Measurements from ENCODE around the gene MEGF9. TPM values are rescaled to one million over a fixed set of nuclear protein-coding genes. Genes with fewer than 3 reads are reported as not detected.

The MEGF9 gene
- polyA plus RNA-seq, 1 donor (not counting 4 experiments of a cell fraction or from before 2014, with no cell fraction given), result 11.2 TPM

DNA sequence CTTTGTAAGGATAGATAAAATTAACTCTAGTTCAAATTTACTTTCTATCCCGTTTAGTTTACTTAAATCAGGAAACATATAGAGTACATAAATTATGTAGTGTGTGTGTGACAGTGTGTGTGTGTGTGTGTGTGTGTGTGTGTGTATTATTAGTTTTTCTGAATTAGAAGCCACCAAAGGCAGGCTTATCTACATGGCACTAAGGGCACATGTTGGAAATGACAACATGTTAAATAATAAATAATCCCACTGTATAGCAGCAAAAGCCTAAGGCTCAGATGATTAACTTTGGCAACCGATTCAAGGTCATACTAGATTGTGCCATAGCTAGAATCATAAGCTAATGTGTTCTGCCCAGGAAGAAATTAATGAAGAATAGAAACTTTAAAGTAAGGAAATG lies 54.6 kb downstream of the MEGF9 start:
- DNase-seq (ENCODE audit: low read depth, low spot score) (no peak), FAIRE-seq (no peak)
- no peaks in the 10 kb centered on the region for H3K9me3 ChIP-seq (ENCODE audit: control insufficient read depth, low read depth, low read length)
- no peak overlapping the region for H3K4me3 ChIP-seq (ENCODE audit: control insufficient read depth in 2 of 3, extremely low read depth in 1 of 3, insufficient read depth in 2 of 3, low read depth in 1 of 3, low read length in 3 of 3)
- TF ChIP-seq, protein P1, sequence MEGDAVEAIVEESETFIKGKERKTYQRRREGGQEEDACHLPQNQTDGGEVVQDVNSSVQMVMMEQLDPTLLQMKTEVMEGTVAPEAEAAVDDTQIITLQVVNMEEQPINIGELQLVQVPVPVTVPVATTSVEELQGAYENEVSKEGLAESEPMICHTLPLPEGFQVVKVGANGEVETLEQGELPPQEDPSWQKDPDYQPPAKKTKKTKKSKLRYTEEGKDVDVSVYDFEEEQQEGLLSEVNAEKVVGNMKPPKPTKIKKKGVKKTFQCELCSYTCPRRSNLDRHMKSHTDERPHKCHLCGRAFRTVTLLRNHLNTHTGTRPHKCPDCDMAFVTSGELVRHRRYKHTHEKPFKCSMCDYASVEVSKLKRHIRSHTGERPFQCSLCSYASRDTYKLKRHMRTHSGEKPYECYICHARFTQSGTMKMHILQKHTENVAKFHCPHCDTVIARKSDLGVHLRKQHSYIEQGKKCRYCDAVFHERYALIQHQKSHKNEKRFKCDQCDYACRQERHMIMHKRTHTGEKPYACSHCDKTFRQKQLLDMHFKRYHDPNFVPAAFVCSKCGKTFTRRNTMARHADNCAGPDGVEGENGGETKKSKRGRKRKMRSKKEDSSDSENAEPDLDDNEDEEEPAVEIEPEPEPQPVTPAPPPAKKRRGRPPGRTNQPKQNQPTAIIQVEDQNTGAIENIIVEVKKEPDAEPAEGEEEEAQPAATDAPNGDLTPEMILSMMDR (optimal IDR thresholded peaks at IDR 0.05 in 1 of 3, IDR thresholded peaks at IDR 0.05 in 1 of 3, conservative IDR thresholded peaks at IDR 0.05 in 1 of 3; ENCODE audit: extremely low read depth in 1 of 3, insufficient read depth in 2 of 3, low read length in 3 of 3), result no peak
- no peak for TF ChIP-seq EZH2 (IDR thresholded peaks at IDR 0.05; ENCODE audit: low read length)
- H3K27me3 ChIP-seq (ENCODE audit: control insufficient read depth, extremely low read depth, insufficient read depth, low read length), result no peaks in the 10 kb centered on the region
- H3K9ac ChIP-seq (ENCODE audit: control insufficient read depth, extremely low read depth, insufficient read depth, low read length), result no peak overlapping the region
- no peak overlapping the region for H2AFZ ChIP-seq (ENCODE audit: control insufficient read depth, low read length)
- H3K79me2 ChIP-seq (ENCODE audit: control insufficient read depth, insufficient read depth, low read length), result peaks cover 2% of the 10 kb centered on the region
- no peaks in the 10 kb centered on the region for H3K36me3 ChIP-seq (ENCODE audit: control insufficient read depth in 2 of 2, extremely low read depth in 1 of 2, insufficient read depth in 2 of 2, low read length in 2 of 2)
- H3K9me1 ChIP-seq (ENCODE audit: control insufficient read depth, extremely low read depth, insufficient read depth, low read length), result no peaks in the 10 kb centered on the region
- no peak overlapping the region for H3K27ac ChIP-seq (ENCODE audit: control insufficient read depth, insufficient read depth, low read length)
- no peak overlapping the region for H3K4me2 ChIP-seq (ENCODE audit: control insufficient read depth, extremely low read depth, insufficient read depth, low read depth, low read length)
- dilution Hi-C loops (cut with MboI; ENCODE audit: extremely low pct_ligation_motif_present, low sequenced_read_pairs), result no loop called here
- H4K20me1 ChIP-seq (ENCODE audit: control insufficient read depth, extremely low read depth, insufficient read depth, low read length), result no peaks in the 10 kb centered on the region
- H3K4me1 ChIP-seq (ENCODE audit: control insufficient read depth, extremely low read depth, insufficient read depth, low read length), result peaks cover 11% of the 10 kb centered on the region

- no peaks in the 10 kb centered on the region for H3K36me3 ChIP-seq (ENCODE audit: control insufficient read depth in 2 of 2, extremely low read depth in 1 of 2, insufficient read depth in 2 of 2, low read length in 2 of 2)
- FAIRE-seq, result no peak
- H3K27ac ChIP-seq (ENCODE audit: control insufficient read depth, insufficient read depth, low read length), result no peak overlapping the region
- no peak overlapping the region for H3K4me2 ChIP-seq (ENCODE audit: control insufficient read depth, extremely low read depth, insufficient read depth, low read depth, low read length)
- H2AFZ ChIP-seq (ENCODE audit: control insufficient read depth, low read length), result no peak overlapping the region
- TF ChIP-seq EZH2 (IDR thresholded peaks at IDR 0.05; ENCODE audit: low read length), result no peak
- TF ChIP-seq, protein P1 (optimal IDR thresholded peaks at IDR 0.05 in 1 of 3, IDR thresholded peaks at IDR 0.05 in 1 of 3, conservative IDR thresholded peaks at IDR 0.05 in 1 of 3; ENCODE audit: extremely low read depth in 1 of 3, insufficient read depth in 2 of 3, low read length in 3 of 3), result no peak
- no peaks in the 10 kb centered on the region for H4K20me1 ChIP-seq (ENCODE audit: control insufficient read depth, extremely low read depth, insufficient read depth, low read length)
- dilution Hi-C loops (cut with MboI; ENCODE audit: extremely low pct_ligation_motif_present, low sequenced_read_pairs), result no loop called here
- H3K9me3 ChIP-seq (ENCODE audit: control insufficient read depth, low read depth, low read length), result no peaks in the 10 kb centered on the region
- H3K27me3 ChIP-seq (ENCODE audit: control insufficient read depth, extremely low read depth, insufficient read depth, low read length), result no peaks in the 10 kb centered on the region
- no peak overlapping the region for H3K4me3 ChIP-seq (ENCODE audit: control insufficient read depth in 2 of 3, extremely low read depth in 1 of 3, insufficient read depth in 2 of 3, low read depth in 1 of 3, low read length in 3 of 3)
- DNase-seq (ENCODE audit: low read depth, low spot score), result no peak
- peaks cover 14% of the 10 kb centered on the region for H3K4me1 ChIP-seq (ENCODE audit: control insufficient read depth, extremely low read depth, insufficient read depth, low read length)
- peaks cover 2% of the 10 kb centered on the region for H3K79me2 ChIP-seq (ENCODE audit: control insufficient read depth, insufficient read depth, low read length)
- H3K9me1 ChIP-seq (ENCODE audit: control insufficient read depth, extremely low read depth, insufficient read depth, low read length), result no peaks in the 10 kb centered on the region
- no peak overlapping the region for H3K9ac ChIP-seq (ENCODE audit: control insufficient read depth, extremely low read depth, insufficient read depth, low read length)
Measured at GRCh38 chr9:120659209-120659608, 55.1 kb downstream of the MEGF9 start.

Measured in keratinocyte (primary cell).